C4-2B (cell line): ENCODE results near the gene PTPN5.

Experiments used
- ZFX ChIP-seq: fragments of 450-650 bp; IDR thresholded peaks from 2 replicates; pipeline ENCODE4 v1.6.1; 2017
- TF ChIP-seq, protein P1 (sequence below): fragments of 450-650 bp; conservative IDR thresholded peaks from 2 replicates; pipeline ENCODE4 v1.5.1; 2017; ENCODE audit warnings: mild to moderate bottlenecking

DNA sequence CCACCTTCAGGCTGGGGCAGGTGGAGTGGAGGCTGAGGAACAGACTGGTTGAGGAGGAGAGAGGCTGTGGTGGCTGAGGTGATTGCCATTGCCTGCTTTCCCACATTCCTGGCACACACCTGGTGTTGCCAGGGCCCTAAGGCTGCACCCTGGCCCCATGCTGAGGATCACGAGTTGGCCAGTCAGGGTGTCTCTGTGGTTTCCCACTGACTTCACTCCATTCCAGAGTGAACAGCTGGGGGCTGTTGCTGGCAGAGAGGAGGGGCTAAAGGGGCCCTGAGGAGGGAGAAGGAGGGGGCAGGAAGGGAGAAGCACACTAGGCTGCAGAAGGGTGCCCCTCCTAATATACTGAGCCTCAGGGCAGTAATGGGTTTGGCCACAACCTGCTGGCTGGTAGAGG is 91.2 kb downstream of the PTPN5 start:
- TF ChIP-seq, protein P1, sequence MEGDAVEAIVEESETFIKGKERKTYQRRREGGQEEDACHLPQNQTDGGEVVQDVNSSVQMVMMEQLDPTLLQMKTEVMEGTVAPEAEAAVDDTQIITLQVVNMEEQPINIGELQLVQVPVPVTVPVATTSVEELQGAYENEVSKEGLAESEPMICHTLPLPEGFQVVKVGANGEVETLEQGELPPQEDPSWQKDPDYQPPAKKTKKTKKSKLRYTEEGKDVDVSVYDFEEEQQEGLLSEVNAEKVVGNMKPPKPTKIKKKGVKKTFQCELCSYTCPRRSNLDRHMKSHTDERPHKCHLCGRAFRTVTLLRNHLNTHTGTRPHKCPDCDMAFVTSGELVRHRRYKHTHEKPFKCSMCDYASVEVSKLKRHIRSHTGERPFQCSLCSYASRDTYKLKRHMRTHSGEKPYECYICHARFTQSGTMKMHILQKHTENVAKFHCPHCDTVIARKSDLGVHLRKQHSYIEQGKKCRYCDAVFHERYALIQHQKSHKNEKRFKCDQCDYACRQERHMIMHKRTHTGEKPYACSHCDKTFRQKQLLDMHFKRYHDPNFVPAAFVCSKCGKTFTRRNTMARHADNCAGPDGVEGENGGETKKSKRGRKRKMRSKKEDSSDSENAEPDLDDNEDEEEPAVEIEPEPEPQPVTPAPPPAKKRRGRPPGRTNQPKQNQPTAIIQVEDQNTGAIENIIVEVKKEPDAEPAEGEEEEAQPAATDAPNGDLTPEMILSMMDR = no peak
- TF ChIP-seq ZFX = no peak
